ENCODE results near the gene CCDC33. TPM values are rescaled to one million over a fixed set of nuclear protein-coding genes. Genes with fewer than 3 reads are reported as not detected.
"Not testable (repeated sequence)": the region's sequence is repeated elsewhere in the genome, so short reads cannot be mapped to it uniquely, and the experiment has no call there.

Gene CCDC33
- total RNA-seq, 1 experiment from 2014 or later, result 0.22 TPM

- no peak for DNase-seq (ENCODE audit: low read depth)
These were observed 97.0 kb downstream of the CCDC33 start for GRCh38 chr15:74333093-74333492.

- no peak for DNase-seq (ENCODE audit: low read depth)
These were observed 97.5 kb downstream of the CCDC33 start for GRCh38 chr15:74333662-74334061.

DNA sequence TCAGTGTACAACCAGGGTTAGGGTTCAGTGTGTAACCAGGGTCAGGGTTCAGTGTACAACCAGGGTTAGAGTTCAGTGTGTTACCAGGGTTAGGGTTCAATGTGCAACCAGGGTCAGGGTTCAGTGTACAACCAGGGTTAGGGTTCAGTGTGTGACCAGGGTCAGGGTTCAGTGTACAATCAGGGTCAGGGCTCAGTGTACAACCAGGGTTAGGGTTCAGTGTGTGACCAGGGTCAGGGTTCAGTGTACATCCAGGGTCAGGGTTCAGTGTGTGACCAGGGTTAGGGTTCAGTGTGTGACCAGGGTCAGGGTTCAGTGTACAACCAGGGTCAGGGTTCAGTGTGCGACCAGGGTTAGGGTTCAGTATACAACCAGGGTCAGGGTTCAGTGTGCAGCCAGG, 98.0 kb downstream of the CCDC33 start:
- no peak for DNase-seq (ENCODE audit: low read depth)

- DNase-seq (ENCODE audit: low read depth), result no peak
These were observed 99.3 kb downstream of the CCDC33 start for GRCh38 chr15:74335396-74335795.

- peak; percentile 32 for DNase-seq (ENCODE audit: low read depth)
These were observed 100.2 kb downstream of the CCDC33 start for GRCh38 chr15:74336061-74337005.

GRCh38 chr15:74337146-74337545, 101.0 kb downstream of the CCDC33 start:
- DNase-seq (ENCODE audit: low read depth), result no peak

- no peak for DNase-seq (ENCODE audit: low read depth)
These were observed 101.6 kb downstream of the CCDC33 start for GRCh38 chr15:74337607-74338211.

DNA sequence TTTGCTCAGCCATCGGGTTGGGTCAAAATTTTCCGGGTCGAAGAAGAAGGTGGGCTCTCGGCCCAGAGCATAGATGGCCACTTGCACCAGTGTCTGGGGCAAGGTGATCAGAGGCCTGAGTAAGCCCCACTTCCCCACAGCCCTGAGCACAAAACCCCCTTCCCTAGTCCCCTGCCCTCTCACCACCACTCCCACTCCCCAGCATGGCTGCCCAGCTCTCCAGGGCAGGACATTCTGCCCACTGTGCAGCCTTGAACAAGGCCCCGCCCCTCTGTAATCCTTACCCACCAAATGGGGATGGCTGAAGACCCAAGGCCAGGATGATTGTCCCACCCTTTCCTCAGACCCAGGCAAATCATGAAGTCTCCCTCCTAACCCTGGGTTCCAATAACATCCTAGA, 102.5 kb downstream of the CCDC33 start:
- no peak for DNase-seq (ENCODE audit: low read depth)

DNA sequence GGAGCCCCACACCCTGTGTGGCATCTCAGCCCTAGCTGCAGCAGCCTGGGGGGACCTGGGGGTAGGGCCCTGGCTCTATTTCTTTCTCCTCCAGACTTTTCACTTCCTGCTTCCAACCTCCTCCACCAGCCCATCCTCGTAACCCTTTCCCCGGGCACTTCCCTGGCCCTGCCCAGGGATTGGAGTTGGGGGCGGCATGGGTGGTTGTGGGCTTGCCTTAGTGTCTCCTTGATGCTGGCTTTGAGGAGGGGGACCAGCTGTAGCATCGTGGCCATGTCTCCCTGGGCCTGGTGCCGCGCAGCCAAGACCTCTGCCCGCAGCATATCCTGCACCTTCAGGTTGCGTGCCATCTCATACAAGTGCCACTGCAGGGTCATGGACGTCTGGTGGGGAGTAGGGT, 103.2 kb downstream of the CCDC33 start:
- DNase-seq (ENCODE audit: low read depth), result no peak

DNA sequence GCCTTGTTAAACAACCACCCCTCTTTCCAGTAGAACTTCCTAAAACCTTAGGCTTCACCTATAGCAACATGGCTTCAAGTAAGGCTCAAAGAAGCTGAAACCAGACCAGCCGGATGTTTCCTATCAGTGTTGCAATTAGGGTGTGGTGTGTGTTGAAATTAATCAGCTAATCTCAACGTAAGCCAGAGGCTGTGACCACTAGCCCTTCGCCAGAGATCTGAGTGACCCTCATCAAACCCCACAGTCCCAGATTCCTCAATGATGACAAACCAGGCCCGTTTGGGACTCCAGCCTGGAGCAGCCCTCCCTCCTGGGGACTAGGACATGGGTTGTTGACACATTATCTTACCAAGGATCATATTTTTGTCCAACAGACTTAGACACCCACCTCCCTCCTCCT, 104.0 kb downstream of the CCDC33 start:
- DNase-seq (ENCODE audit: low read depth), result peak; percentile 73

DNA sequence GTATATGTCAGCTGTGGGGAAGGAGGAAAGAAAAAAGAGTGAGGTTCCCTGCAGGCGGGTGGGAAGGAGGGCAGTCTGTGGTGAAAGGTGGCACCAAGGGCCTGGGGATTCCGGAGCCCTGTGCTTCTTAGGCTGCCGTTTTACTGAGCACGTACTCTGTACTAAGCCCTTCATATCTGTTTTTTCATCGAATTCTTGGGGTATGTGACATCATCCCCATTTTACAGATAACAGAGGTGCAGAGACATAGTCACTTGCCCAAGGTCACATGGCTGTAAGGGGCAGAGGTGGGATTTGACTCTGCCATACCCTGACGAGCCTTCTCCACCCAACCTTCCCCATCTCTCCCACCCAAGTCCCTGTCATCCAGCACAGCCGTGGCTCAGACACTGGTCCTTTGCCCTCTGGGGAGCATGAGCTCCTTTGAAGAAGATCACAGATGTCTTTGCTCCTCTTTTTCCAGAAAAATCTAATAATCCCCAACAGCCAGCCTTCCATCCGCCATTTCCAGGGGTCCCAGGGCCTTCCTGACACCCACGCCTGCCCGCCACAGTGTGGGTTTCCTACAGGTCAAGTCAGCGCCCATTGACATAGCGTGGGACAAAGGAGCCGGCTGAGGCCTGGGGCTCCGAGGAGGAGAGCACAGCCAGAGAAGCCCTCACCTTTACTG, 107.1 kb downstream of the CCDC33 start:
- no peak for DNase-seq (ENCODE audit: low read depth)

DNA sequence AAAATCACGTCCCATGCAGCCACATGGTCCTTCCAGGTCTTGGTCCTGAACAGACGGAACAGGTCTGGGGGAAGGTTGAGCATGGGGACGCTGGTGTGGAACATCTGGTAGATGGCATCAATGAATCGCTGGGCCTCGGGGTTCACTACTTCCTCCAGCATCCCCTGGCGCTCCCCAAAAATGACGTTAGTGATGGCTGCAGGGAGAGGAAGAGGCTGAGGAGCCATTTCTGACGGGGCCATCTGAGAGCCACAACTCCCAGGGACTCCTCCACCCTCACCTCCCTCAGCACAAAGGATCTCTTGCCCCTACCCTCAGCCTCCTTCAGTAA, 107.6 kb downstream of the CCDC33 start:
- no peak for DNase-seq (ENCODE audit: low read depth)

- peak; percentile 58 for DNase-seq (ENCODE audit: low read depth)
These were observed 108.9 kb downstream of the CCDC33 start for GRCh38 chr15:74345051-74345450.

- DNase-seq (ENCODE audit: low read depth), result no peak
These were observed 111.7 kb downstream of the CCDC33 start for GRCh38 chr15:74347757-74348250.

DNA sequence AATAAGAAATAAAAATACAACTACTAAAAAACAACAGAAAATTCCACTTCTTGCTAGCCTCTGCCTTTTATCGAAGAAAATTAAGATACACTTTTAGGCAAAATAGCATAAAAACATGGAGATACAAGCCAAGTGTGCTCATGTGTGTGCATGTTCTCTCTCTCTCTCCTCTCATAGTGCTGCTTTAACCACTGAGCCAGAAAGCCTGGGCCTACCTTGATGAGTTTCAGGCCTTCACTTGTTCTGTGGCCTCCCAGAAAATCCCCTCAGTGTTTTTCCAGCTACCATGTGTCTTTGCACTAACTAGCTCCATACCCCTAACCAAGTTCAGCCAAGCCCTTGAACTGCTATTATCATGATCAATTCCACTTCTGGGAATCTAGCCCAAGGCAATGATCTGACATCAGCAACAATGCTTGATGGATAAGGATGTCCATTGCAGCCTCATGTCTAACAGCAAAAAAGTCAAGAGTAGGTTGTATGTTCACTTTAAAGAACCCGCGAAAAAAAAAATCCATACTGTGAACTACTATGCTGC, 113.2 kb downstream of the CCDC33 start:
- no peak for DNase-seq (ENCODE audit: low read depth)

GRCh38 chr15:74350295-74351275, 114.5 kb downstream of the CCDC33 start:
- no peak for DNase-seq (ENCODE audit: low read depth)

- no peak for DNase-seq (ENCODE audit: low read depth)
These were observed 115.5 kb downstream of the CCDC33 start for GRCh38 chr15:74351670-74352069.

- DNase-seq (ENCODE audit: low read depth), result no peak
These were observed 116.3 kb downstream of the CCDC33 start for GRCh38 chr15:74352393-74352910.

DNA sequence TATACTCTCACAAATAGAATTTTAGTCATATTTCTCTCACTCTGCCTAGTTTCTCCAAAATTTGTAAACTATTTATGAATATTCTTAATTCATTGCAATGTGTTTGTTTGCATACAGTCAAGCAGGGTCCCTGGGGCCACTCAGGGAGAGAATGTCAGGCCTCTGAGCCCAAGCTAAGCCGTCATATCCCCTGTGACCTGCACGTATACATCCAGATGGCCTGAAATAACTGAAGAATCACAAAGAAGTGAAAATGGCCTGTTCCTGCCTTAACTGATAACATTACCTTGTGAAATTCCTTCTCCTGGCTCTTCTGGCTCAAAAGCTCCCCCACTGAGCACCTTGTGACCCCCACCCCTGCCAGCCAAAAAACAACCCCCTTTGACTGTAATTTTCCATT, 117.9 kb downstream of the CCDC33 start:
- not testable (repeated sequence) for DNase-seq (ENCODE audit: low read depth)

DNA sequence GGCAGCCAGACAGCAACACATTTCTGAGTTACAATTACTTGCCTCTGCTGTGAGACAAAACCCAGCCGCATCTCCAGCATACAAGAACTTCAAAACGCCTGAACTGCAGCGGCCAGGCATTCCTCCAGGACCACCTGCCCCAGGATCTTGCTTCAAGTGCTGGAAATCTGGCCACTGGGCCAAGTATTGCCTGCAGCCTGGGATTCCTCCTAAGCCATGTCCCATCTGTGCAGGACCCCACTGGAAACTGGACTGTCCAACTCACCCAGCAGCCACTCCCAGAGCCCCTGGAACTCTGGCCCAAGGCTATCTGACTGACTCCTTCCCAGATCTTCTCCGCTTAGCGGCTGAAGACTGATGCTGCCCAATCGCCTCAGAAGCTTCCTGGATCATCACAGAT, 119.9 kb downstream of the CCDC33 start:
- DNase-seq (ENCODE audit: low read depth), result not testable (repeated sequence)

- not testable (repeated sequence) for DNase-seq (ENCODE audit: low read depth)
These were observed 121.4 kb downstream of the CCDC33 start for GRCh38 chr15:74357514-74357913.
